ENCODE data around the gene AARS2. TPM values are rescaled to one million over a fixed set of nuclear protein-coding genes. Genes with fewer than 3 reads are reported as not detected.

Gene AARS2
- total RNA-seq, 1 experiment from 2014 or later: 21.7 TPM

DNA sequence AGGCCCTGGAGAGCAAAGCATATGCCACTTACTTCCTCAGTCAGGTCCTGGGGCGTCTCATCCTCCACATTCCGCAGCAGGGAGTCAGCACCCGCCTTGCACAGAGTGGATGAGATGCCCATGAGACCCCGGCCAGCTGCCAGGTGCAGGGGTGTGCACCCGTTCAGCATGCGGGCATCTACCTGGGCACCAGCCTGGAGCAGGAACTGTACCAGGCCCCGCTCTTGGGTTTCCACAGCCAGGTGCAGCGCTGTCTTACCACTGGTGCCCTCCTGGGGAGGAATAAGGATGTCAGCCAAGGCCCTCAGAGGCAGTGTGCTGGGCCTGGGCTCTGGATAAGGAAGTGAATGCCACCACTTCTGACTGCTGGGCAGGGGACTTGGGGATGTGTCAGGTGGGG lies 53.1 kb downstream of the AARS2 start:
- H3K56ac ChIP-seq (ENCODE audit: insufficient read length, low read depth, low read length): no peak overlapping the region
- H3K18ac ChIP-seq (ENCODE audit: insufficient read length, low read depth, low read length): no peak overlapping the region
- Mint-ChIP-seq H3K36me3 (ENCODE audit: insufficient read depth in 1 of 3, low read depth in 3 of 3) (peaks cover 0 to 30% (median 16%) of the 10 kb centered on the region in 3 experiments; a peak in 6 of 7 replicates), H3K27ac (no peak overlapping the region), H3K27me3 (ENCODE audit: low read depth) (peaks cover 15% of the 10 kb centered on the region), H3K4me1 (peaks cover 50% of the 10 kb centered on the region in 2 experiments), H3K9me3 (no peaks in the 10 kb centered on the region), H3K4me3 (no peak overlapping the region)
- H2BK12ac ChIP-seq (ENCODE audit: insufficient read length, low read depth, low read length): no peak overlapping the region
- no peaks in the 10 kb centered on the region; the same call in 1 of the 2 replicates for H3K4me1 ChIP-seq (ENCODE audit: insufficient read depth, low read length)
- H3K4ac ChIP-seq (ENCODE audit: low read depth, low read length): no peak overlapping the region
- H3K79me2 ChIP-seq (ENCODE audit: insufficient read depth, low read length): no peaks in the 10 kb centered on the region
- H4K91ac ChIP-seq (ENCODE audit: insufficient read length, low read depth, low read length): no peak overlapping the region
- no peak overlapping the region for H2AFZ ChIP-seq (ENCODE audit: low read length)
- H3K14ac ChIP-seq (ENCODE audit: insufficient read depth, low read length): no peak overlapping the region
- H4K20me1 ChIP-seq (ENCODE audit: control insufficient read depth, insufficient read depth, insufficient read length): no peaks in the 10 kb centered on the region
- no peak overlapping the region for H3K27ac ChIP-seq (ENCODE audit: insufficient read length, low read depth, low read length)
- H3K9ac ChIP-seq (ENCODE audit: extremely low read depth, insufficient read length, low read length): no peak overlapping the region
- TF ChIP-seq CTCF (conservative IDR thresholded peaks at IDR 0.05): no peak
- DNase-seq: no peak
- H3K4me2 ChIP-seq (ENCODE audit: insufficient read depth, insufficient read length, low read length): no peak overlapping the region
- H3T11ph ChIP-seq (ENCODE audit: low read length): no peak overlapping the region
- no peak overlapping the region for H4K5ac ChIP-seq (ENCODE audit: insufficient read length, low read depth, low read length)
- H2BK5ac ChIP-seq (ENCODE audit: insufficient read length, low read length): no peak overlapping the region
- H4K8ac ChIP-seq (replicated peaks; ENCODE audit: insufficient read length, low read depth, low read length): no peak overlapping the region
- no peak overlapping the region for H2BK15ac ChIP-seq (ENCODE audit: low read depth, low read length)
- no peaks in the 10 kb centered on the region for H3K79me1 ChIP-seq (ENCODE audit: insufficient read depth, low read depth, low read length, poor library complexity, severe bottlenecking)
- H2BK120ac ChIP-seq (ENCODE audit: low read depth, low read length, poor library complexity, severe bottlenecking): no peak overlapping the region
- H2BK20ac ChIP-seq (ENCODE audit: low read depth, low read length, poor library complexity, severe bottlenecking): no peak overlapping the region
- whole genome bisulfite sequencing (ENCODE audit: extremely low coverage, insufficient read length, low lambda C conversion rate): no CpG with 5 or more reads among the region's 8 CpGs
- H3K9me3 ChIP-seq (ENCODE audit: control insufficient read depth, low read depth, low read length): no peaks in the 10 kb centered on the region
- peaks cover 18% of the 10 kb centered on the region for H3K23me2 ChIP-seq (ENCODE audit: insufficient read length, low read depth, low read length, poor library complexity, severe bottlenecking)
- H2AK5ac ChIP-seq (ENCODE audit: insufficient read length, low read length): no peak overlapping the region
- H3K23ac ChIP-seq (ENCODE audit: insufficient read length, low read depth, low read length): no peak overlapping the region
- no peaks in the 10 kb centered on the region for H3K27me3 ChIP-seq (ENCODE audit: insufficient read depth, low read length)

Data from H9 (cell line).